Coronary artery (tissue), 2 donors: Measurements from ENCODE around the gene NT5DC4.

Experiments
- DNase-seq: peaks from one replicate; pipeline ENCODE4 v3.0.0-alpha.2; 2017; ENCODE audit warnings: low spot score
- H3K27ac ChIP-seq, 2 donors: fragments of 200-600 bp; sonication (generic); one replicate each; pipeline ENCODE4 v1.5.1; 2016 to 2019
- H3K4me3 ChIP-seq: fragments of 200-600 bp; sonication (generic); 2 replicates; pipeline ENCODE4 v1.5.1; 2016; ENCODE audit warnings: mild to moderate bottlenecking, moderate library complexity
- TF ChIP-seq, protein P1 (sequence below): fragments of 200-600 bp; sonication (generic); IDR thresholded peaks from one replicate; pipeline ENCODE4 v1.5.1; 2019; ENCODE audit warnings: antibody characterized with exemption

NT5DC4 gene

DNA sequence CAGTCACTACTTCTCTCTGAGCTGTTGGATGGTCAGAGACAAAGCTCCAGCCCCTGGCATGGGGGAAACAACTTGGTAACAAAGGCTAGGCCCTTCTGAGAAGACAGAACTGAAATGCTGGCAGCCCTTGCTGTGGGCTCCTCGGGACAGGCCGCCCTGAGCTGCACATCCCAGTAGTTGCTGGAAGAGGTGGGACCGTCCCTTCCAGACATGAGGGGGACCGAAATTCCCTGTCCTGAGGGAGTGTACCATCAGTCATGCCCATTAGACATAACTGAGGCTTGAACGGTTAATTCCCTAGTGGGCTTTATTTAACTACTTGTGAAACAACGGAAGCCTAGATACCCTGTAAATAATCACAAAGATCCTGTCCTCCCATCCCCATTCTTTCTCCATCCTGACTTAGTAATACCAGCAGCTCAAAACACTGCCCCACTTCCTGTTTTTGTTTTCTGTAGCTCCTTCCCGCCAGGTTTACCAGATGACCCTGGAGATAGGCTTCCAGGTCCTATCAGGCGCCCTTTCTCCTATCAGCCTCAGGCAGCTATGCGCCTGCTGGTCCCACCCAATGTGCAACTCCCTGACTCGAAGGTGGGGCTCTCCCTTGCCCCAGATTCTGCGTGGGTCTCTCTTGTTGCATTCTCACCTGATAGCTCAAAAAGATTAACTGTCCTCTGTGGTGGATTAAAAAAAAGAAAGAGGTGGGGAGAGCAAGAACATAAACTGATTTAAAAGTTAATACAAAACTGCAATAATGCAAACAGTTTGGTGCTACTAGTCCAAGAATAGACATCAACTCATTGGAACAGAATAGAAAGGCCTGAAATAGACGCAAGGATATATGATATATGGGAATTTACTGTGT, 37.0 kb upstream of the NT5DC4 start:
- DNase-seq: no peak
- TF ChIP-seq, protein P1, sequence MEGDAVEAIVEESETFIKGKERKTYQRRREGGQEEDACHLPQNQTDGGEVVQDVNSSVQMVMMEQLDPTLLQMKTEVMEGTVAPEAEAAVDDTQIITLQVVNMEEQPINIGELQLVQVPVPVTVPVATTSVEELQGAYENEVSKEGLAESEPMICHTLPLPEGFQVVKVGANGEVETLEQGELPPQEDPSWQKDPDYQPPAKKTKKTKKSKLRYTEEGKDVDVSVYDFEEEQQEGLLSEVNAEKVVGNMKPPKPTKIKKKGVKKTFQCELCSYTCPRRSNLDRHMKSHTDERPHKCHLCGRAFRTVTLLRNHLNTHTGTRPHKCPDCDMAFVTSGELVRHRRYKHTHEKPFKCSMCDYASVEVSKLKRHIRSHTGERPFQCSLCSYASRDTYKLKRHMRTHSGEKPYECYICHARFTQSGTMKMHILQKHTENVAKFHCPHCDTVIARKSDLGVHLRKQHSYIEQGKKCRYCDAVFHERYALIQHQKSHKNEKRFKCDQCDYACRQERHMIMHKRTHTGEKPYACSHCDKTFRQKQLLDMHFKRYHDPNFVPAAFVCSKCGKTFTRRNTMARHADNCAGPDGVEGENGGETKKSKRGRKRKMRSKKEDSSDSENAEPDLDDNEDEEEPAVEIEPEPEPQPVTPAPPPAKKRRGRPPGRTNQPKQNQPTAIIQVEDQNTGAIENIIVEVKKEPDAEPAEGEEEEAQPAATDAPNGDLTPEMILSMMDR: no peak
- H3K4me3 ChIP-seq: no peak overlapping the region
- no peak overlapping the region for H3K27ac ChIP-seq

DNA sequence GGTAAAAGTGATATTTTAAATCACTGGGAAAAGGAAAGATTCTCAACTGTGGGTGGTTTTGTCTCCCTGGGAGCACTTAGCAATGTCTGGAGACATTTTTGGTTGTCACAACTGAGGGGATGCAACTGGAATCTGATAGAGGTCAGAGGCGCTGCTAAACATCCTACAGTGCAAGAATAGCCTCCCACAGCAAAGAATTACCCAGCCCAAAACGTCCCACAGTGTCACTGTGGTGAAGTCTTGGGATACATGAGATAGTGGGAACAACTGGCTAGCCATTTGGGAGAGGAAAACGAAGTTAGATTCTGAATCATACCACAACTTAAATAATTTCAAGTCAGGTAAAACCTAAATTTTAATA, 36.4 kb upstream of the NT5DC4 start:
- TF ChIP-seq, protein P1: no peak
- no peak overlapping the region for H3K27ac ChIP-seq
- no peak for DNase-seq
- no peak overlapping the region for H3K4me3 ChIP-seq

DNA sequence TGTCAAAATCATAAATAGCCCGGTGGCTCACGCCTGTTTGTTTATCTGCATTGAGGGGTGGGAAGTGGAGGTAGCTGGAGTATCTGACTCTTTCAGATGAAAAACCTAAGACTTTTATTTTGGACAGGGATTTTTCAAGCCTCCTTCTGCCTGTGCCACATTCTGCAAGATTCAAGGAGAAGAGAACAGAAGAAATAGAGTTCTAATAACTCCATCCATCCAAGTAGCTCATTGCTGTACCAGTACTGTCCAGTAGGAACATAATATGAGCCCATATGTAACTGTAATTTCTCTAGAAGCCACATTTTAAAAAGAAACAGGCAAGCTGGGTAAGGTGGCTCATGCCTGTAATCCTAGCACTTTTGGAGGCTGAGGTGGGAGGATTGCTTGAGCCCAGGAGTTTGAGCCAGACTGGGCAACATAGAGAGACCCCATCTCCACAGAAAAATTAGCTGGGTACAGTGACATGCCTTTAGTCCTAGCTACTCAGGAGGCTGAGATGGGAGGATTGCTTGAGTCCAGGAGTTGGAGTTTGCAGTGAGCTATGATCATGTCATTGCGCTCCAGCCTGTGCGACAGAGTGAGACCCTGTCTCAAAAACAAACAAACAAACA, 35.4 kb upstream of the NT5DC4 start:
- DNase-seq: no peak
- no peak overlapping the region for H3K4me3 ChIP-seq
- no peak overlapping the region for H3K27ac ChIP-seq
- TF ChIP-seq, protein P1: no peak

DNA sequence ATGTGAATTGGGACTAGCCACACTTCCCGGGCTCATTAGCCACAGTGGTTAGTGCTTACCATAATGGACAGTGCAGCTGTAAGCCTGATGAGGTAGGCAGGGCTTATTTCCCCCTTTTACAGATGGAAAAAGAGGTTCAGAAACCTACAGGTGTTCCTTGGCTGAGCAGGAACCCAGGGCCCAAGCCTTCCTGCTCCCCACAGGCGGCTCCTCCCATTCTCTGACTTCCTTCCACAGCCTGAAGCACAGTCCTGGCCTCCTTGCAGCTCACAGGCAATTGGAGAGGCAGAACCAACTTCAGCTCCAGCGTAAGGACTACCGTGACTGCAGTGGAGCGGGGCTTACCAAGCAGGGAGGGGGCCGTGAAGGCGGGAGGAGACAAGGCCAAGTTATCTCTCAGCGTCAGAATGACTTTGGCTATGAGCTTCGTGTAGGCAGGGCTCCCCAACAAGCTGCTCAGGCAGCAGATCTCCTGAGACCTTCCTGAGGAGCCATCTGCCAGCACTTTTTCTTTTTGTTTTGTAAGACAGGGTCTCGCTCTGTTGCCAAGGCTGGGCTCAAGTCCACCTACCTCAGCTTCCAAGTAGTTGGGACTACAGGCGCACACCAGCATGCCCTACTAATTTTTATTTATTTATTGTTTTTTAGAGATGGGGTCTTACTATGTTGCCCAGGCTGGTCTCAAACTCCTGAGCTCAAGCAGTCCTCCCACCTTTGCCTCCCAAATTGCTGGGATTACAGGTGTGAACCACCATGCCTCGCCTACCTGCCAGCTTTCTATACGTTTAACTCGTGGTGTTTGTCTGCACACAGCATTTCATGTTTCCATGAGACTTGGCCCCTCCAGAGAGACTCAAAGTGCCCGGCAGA, 34.2 kb upstream of the NT5DC4 start:
- TF ChIP-seq, protein P1: no peak
- Histone ChIP-seq H3K4me3 (no peak overlapping the region), H3K27ac (no peak overlapping the region)
- DNase-seq: no peak

DNA sequence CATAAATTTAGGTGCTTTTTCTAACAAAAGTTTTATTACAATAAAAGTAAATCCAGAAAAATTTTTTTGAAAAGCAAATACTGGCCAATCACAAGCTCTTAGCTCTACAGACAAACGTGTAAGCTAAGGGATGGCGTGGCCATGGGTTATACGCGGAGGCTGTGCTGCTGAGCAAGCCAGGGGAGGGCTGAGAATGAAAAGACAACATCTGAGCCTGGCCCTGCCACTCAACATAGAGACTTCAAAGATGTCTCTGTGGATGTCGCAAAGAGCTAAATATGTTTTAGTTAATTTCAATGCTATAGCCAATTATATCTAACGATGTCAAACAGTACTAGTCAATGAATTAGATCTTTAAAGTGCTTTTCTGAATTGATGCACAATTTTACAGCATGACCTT, 33.3 kb upstream of the NT5DC4 start:
- TF ChIP-seq, protein P1: no peak

DNA sequence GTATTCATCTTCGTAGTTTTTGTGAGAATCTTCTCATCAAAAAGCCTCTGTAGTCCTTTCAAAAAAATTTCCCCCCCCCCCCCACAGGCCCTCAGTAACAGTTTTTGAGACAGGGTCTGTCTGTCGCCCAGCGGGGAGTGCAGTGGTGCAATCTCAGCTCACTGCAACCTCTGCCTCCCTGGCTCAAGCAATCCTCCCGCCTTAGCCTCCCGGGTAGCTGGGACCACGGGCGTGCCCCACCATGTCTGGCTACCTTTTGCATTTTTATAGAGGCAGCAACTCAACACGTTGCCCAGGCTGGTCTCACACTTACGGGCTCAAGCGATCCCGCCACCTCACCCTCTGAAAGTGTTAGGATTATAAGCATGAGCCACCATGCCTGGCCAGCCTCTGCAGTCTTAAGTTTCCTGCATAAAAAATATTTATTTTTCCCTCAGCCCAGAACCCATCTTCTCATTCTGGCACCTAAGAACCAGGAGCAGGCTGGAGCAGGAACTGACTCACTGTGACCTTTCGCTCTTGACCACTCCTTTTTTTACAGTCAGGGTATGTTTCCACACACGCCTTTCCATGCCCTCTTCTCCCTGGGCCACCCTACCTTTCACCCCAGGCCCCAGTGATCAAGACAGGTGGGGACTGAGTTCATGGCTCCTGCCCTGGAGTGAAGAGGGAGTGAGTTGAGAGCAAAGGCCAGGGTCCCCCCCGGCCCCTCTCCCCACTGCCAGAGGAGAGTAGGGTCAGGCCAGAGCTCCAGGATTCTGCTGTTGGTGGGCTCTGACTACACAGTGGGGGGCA, 32.5 kb upstream of the NT5DC4 start:
- Histone ChIP-seq H3K27ac (no peak overlapping the region), H3K4me3 (no peak overlapping the region)
- TF ChIP-seq, protein P1: no peak
- DNase-seq: no peak

More for the DNA sequence above, 33.3 kb upstream of the NT5DC4 start:
- no peak overlapping the region for H3K27ac ChIP-seq
- H3K4me3 ChIP-seq: no peak overlapping the region
- no peak for DNase-seq
